GM12892 (cell line): ENCODE results near the gene GNAI2.

Experiments used
- POLR2A ChIP-seq: IDR thresholded peaks from 2 replicates; pipeline ENCODE4 v1.6.1; 2011; ENCODE audit warnings: low read depth, low read length, control low read depth
- POLR2AphosphoS5 ChIP-seq: IDR thresholded peaks from 2 replicates; pipeline ENCODE4 v1.6.1; 2011; ENCODE audit warnings: low read depth, low read length, control low read depth
- TAF1 ChIP-seq: IDR thresholded peaks from 2 replicates; pipeline ENCODE4 v1.6.1; 2011; ENCODE audit warnings: low read depth, mild to moderate bottlenecking, control low read depth, low read length, borderline replicate concordance

DNA sequence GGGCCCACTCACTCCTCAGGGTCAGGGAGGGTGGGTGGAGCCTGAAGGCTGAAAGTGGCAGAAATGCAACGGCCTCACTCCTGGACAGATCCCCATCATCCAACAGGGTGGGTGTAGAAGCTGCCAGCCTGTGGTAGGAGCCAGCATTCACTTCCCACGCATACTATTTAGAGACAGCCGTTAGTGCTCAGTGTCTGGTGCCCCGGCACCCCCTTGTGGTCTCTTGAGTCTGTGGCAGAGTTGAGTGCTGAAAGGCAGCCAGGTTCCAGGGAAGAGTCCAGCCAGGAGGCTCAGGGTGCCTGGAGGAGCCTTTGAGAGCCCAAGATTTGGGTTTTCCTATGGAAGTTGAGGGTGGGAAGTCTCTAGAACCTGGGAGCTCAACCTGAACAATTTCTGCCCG is 46.7 kb upstream of the GNAI2 start:
- TF ChIP-seq POLR2AphosphoS5 (no peak), POLR2A (no peak), TAF1 (no peak)
